Measurements from ENCODE around the gene SLC35G1.

DNA sequence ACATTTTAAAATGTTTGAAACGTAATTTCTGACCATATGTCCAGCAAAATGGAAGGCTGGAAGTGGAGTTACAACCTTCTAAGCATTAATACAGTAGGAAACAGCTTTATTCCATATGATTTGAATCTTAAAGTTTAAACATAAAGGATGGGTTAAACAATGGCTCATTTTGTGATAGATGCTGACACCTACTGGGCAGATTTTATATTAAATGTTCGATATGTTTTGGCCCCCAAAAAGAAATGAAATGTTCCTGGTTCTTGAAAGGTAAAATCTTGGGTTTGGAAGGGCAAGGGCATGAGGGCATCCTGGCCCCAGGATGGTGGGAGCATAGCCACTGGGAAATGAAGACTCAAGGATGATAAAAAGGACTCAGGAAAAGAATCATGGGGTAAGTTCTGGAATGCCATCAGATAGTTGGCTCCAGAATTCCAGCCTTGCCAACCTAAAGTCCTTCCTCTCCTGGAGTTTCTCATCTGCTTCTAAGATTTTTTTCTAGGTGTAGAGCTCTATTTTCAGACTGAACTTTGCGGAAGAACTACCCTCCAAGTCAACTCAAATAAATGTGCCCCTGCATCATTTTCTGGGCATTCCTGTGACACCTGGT lies 34.6 kb upstream of the SLC35G1 start:
- TF ChIP-seq, protein P1, sequence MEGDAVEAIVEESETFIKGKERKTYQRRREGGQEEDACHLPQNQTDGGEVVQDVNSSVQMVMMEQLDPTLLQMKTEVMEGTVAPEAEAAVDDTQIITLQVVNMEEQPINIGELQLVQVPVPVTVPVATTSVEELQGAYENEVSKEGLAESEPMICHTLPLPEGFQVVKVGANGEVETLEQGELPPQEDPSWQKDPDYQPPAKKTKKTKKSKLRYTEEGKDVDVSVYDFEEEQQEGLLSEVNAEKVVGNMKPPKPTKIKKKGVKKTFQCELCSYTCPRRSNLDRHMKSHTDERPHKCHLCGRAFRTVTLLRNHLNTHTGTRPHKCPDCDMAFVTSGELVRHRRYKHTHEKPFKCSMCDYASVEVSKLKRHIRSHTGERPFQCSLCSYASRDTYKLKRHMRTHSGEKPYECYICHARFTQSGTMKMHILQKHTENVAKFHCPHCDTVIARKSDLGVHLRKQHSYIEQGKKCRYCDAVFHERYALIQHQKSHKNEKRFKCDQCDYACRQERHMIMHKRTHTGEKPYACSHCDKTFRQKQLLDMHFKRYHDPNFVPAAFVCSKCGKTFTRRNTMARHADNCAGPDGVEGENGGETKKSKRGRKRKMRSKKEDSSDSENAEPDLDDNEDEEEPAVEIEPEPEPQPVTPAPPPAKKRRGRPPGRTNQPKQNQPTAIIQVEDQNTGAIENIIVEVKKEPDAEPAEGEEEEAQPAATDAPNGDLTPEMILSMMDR (conservative IDR thresholded peaks at IDR 0.05 in 1 of 2, IDR thresholded peaks at IDR 0.05 in 1 of 2; ENCODE audit: extremely low read depth in 1 of 2, insufficient read depth in 1 of 2, low read depth in 1 of 2, low read length in 2 of 2) = peak; percentile 22 to 40
- no peak for TF ChIP-seq EZH2 (IDR thresholded peaks at IDR 0.05; ENCODE audit: borderline replicate concordance, low read length)

Measured in mammary epithelial cell (primary cell).